Muscle of leg (tissue), 11 donors: ENCODE results near the gene COL5A3. TPM values are rescaled to one million over a fixed set of nuclear protein-coding genes. Genes with fewer than 3 reads are reported as not detected.

ENCODE experiments used
- DNase-seq: peaks from one replicate; pipeline ENCODE4 v3.0.0; 2013
- H3K27ac ChIP-seq: one replicate; pipeline ENCODE4 v1.5.1; 2013; ENCODE audit warnings: mild to moderate bottlenecking, low read length, control low read depth
- H3K27me3 ChIP-seq: one replicate; pipeline ENCODE4 v1.6.1; 2013; ENCODE audit warnings: low read length; ENCODE audit not compliant: control insufficient read depth, insufficient read depth
- H3K36me3 ChIP-seq: one replicate; pipeline ENCODE4 v1.6.1; 2013; ENCODE audit warnings: low read length; ENCODE audit not compliant: control insufficient read depth, insufficient read depth
- H3K4me1 ChIP-seq: one replicate; pipeline ENCODE4 v1.6.1; 2013; ENCODE audit warnings: low read length; ENCODE audit not compliant: control insufficient read depth, insufficient read depth
- H3K4me3 ChIP-seq: one replicate; pipeline ENCODE4 v1.5.1; 2013; ENCODE audit warnings: low read length, control low read depth
- H3K9me3 ChIP-seq: replicated peaks from 2 replicates; pipeline ENCODE4 v1.6.1; 2013; ENCODE audit warnings: low read depth, low read length; ENCODE audit not compliant: control insufficient read depth
- WGBS: methylation state at CpG from one replicate; pipeline ENCODE4 v1.1.5; 2013; ENCODE audit warnings: missing lambda C conversion rate; ENCODE audit not compliant: insufficient coverage; 5-methylcytosine and 5-hydroxymethylcytosine counted together
- polyA plus RNA-seq, 8 donors: library from polyadenylated mRNA; unstranded; fragments of 120-200 nt; gene quantifications; one replicate each; pipeline versions ENCODE4 v1.2.1 to v1.2.3, GENCODE V29; 2013; ENCODE audit warnings: inconsistent platforms in 1 of 8, low replicate concordance in 1 of 8; ENCODE audit not compliant: insufficient read length in 8 of 8, insufficient read depth in 1 of 8
- total RNA-seq: library from RNA; stranded (reverse); fragments of 120-200 nt; gene quantifications from one replicate; pipeline ENCODE4 v1.2.4, GENCODE V29; 2013

The COL5A3 gene
- total and polyA plus RNA-seq, 9 donors, result 42.0 to 122 (median 89.4) TPM

DNA sequence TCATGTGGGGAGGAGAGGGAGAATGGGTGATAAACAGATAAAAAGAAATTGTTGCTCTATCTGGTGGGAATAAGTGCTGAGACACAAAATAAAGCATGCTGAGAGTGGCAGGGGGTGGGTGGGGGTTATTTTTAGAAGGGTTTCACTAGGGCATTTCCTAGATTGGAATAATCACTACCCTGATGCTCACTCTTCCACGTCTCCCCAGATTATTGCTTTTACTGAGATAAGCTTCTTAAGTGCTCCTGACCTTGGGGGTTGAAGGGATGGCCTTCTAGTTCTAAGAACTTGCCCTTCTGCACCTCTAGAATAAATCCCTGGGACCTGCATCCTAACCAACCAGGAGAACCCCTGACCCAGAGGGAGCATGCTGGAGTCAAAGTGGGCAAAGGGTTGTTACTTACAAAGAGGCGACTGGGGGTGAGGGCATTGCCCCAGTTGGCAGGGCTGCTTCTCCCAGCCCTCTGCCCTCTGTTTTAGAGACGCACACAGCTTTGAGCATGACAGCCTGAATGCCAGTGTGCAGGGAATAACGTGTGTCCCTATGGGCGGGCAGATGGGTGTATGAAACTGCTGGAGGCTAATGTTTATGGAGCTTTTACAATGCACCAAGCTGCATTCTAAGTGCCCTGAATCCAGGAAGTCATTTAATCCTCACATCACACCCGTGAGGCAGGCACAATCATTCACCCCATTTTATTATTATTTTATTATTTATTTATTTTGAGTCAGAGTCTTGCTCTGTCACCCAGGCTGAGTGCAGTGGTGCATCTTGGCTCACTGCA is 3.7 kb upstream of the COL5A3 start:
- H3K4me3 ChIP-seq, result no peak overlapping the region
- no peak overlapping the region for H3K27ac ChIP-seq
- no peaks in the 10 kb centered on the region for H3K9me3 ChIP-seq
- WGBS, result 92% methylated on average over 2 of the region's 6 CpGs
- peaks cover 23% of the 10 kb centered on the region for H3K4me1 ChIP-seq
- DNase-seq, result no peak
- no peaks in the 10 kb centered on the region for H3K36me3 ChIP-seq
- peaks cover 24% of the 10 kb centered on the region for H3K27me3 ChIP-seq

DNA sequence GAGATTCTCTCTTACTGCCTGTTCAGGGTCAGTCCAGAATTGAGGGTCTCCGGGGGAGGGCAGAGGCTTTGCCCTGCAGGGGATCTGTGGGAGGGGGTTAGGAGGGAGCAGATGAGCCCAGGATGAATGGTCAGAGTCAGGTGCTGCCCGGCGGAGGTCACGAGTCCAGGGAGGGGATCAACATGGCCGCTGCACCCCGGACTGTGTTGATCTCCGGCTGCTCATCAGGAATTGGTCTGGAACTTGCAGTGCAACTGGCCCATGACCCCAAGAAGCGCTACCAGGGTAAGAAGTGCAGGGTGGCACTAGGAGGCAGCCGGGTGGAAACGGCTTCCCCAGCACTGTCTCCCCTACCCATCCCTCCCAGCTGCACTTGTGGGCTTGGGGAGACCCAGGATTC is 3.0 kb upstream of the COL5A3 start, which contains the start of gene RDH8:
Gene RDH8, plus strand, starts transcription at position 168 of the 400 bp plus-strand sequence. Its CDS starts 15 bp downstream, at position 183.
- Histone ChIP-seq H3K36me3 (no peaks in the 10 kb centered on the region), H3K4me1 (peaks cover 30% of the 10 kb centered on the region), H3K4me3 (no peak within 1 kb of the TSS), H3K27ac (no peak within 1 kb of the TSS), H3K27me3 (peaks cover 24% of the 10 kb centered on the region), H3K9me3 (no peaks in the 10 kb centered on the region)
- DNase-seq, result no peak
- WGBS, result 63% methylated on average over 8 of the region's 10 CpGs

DNA sequence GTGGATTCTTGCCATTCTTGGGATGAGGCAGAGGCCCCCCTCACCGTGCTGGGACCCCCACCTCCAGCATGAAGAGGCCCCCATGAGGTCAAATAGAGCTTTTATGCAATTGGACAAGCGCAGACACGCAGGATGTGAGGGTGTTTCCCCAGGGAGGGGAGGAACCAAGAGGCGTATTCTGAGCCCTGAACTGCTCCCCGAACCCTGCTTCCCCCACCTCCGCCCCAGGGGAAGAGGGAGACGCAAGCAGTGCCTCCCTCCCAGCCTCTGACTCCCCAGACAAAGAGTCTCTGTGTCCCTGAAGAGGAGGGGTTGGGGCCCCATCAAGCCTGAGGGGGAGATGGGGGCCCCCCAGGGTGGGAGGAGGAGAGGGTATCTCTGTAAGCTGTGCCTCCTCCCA is 1.7 kb upstream of the COL5A3 start:
- WGBS, result 37% methylated on average over 2 of the region's 7 CpGs
- no peaks in the 10 kb centered on the region for H3K36me3 ChIP-seq
- peaks cover 42% of the 10 kb centered on the region for H3K4me1 ChIP-seq
- no peak overlapping the region for H3K27ac ChIP-seq
- H3K4me3 ChIP-seq, result no peak overlapping the region
- H3K27me3 ChIP-seq, result peaks cover 24% of the 10 kb centered on the region
- H3K9me3 ChIP-seq, result no peaks in the 10 kb centered on the region
- peak; percentile 47 for DNase-seq

DNA sequence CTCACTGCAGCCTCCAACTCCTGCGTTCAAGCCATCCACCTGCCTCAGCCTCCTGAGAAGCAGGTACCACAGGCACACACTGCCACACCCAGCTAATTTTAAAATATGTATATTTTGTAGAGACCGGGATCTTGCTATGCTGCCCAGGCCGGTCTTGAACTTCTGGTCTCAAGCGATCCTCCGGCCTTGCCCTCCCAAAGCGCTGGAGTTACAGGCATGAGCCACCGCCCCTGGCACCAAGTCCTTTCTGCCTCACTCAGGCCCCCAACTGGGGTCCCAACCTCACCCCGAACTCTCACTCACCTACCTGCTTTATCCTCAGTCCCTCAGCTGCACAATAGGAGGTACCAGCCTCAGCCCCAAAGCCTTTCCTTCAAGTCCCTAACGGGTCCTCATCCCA is 635 bp upstream of the COL5A3 start:
- H3K27me3 ChIP-seq, result peaks cover 24% of the 10 kb centered on the region
- H3K4me3 ChIP-seq, result peak overlapping the region; percentile 66
- H3K27ac ChIP-seq, result peak overlapping the region; percentile 71
- H3K4me1 ChIP-seq, result peaks cover 52% of the 10 kb centered on the region
- DNase-seq, result no peak
- H3K9me3 ChIP-seq, result no peaks in the 10 kb centered on the region
- WGBS, result 70% methylated on average over 7 of the region's 9 CpGs
- H3K36me3 ChIP-seq, result peaks cover under 1% of the 10 kb centered on the region

DNA sequence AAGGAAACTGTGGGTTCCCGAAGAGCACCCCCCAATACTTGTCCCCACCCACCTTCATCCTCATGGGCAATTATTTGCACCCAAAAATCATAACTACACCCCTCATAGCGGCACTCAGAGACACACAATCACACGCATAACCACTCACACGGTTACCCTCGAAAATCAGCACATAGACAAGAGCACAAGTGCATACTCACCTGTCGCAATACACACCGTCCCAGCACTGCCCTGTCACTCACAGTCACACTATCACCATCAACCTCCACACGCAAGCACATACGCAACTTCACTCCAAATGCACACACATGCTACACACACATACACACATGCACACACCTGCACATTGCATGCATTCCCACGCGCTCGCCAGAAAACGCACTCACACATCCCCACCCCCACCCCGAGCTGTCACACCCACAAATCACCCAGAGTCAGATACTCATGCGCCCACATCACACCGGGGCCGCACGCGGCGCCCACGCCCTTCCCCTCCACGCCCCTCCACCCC is 535 bp downstream of the COL5A3 start:
- Histone ChIP-seq H3K4me3 (peak overlapping the region; percentile 66), H3K9me3 (no peaks in the 10 kb centered on the region), H3K36me3 (peaks cover 9% of the 10 kb centered on the region), H3K27me3 (peaks cover 24% of the 10 kb centered on the region), H3K27ac (peak overlapping the region; percentile 51), H3K4me1 (peaks cover 57% of the 10 kb centered on the region)
- WGBS, result 3% methylated on average over 21 of the region's 22 CpGs
- DNase-seq, result peak; percentile 34

DNA sequence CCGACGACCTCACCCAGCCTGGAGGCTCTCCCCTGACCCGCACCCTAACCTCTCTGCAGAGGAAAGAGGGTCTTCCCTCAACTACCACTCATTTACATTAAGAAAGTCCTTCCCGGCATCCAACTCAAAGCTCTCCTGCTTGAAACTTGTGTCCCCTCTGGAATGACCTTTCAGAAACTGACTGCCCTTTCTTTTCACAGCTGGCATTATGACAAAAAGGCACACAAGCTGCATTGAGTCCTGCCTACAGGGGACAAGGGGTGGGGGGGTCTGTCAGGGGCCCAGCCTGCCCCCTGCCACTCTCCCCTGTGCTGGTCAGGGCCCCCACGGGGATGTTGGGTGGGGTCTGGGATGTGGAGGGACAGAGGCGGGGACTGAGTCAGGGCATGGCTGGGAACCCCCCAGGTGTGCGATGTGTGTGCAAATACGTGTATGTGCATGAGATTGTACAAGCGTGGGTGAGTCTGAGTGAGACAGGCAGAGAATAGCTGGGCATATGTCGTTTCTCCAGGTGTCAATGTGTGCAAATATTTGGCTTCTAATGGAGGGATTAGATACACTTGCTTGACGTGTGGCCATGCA is 2.0 kb downstream of the COL5A3 start:
- H3K36me3 ChIP-seq, result peaks cover 21% of the 10 kb centered on the region
- 31% methylated on average over 10 of the region's 11 CpGs for WGBS
- DNase-seq, result peak; percentile 68
- H3K4me3 ChIP-seq, result no peak overlapping the region
- peak overlapping the region; percentile 92 for H3K27ac ChIP-seq
- no peaks in the 10 kb centered on the region for H3K9me3 ChIP-seq
- H3K4me1 ChIP-seq, result peaks cover 57% of the 10 kb centered on the region
- peaks cover 23% of the 10 kb centered on the region for H3K27me3 ChIP-seq

DNA sequence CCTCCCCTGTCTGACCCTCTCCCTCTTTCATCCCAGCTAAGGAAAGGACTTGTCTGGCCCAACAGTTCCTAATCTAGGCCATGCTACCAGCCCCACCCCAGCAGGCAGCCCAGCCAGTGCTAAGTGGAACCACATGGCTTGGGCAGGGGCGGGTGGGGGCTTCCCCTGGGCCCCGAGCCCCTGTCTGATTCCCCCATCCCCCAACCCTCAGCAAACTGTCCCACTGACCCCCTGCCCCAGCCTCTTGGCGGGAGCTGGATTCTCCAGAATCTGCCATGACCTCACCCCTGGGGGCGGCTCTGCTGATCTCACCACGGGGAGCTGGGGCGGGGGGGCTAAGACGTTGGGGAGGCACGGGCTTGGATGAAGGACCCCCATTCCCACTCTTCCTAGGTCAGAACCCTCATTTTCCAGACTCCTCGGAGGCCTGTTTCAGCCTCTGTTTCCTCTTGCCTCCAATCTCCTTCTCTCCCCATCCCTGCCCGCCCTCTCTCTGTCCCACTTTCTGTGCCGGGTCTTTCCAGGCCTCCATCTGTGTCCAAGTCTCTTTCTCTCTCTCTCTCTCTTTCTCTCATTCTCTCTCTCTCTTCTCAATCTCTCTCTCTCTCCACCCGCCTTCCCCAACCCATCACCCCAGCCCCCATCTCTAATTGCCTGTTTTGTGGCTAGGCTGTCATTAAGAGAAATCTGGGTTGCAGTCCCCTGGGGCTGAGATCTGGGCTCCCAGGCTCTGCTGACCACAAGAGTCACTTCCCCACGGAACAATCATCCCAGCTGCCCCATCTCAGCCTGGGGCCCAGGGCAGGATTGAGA is 2.7 kb downstream of the COL5A3 start:
- H3K9me3 ChIP-seq, result no peaks in the 10 kb centered on the region
- no peak overlapping the region for H3K4me3 ChIP-seq
- WGBS, result 16% methylated on average over 9 of the region's 13 CpGs
- peak overlapping the region; percentile 92 for H3K27ac ChIP-seq
- H3K36me3 ChIP-seq, result peaks cover 28% of the 10 kb centered on the region
- peaks cover 22% of the 10 kb centered on the region for H3K27me3 ChIP-seq
- peaks cover 57% of the 10 kb centered on the region for H3K4me1 ChIP-seq
- DNase-seq, result peak; percentile 92

DNA sequence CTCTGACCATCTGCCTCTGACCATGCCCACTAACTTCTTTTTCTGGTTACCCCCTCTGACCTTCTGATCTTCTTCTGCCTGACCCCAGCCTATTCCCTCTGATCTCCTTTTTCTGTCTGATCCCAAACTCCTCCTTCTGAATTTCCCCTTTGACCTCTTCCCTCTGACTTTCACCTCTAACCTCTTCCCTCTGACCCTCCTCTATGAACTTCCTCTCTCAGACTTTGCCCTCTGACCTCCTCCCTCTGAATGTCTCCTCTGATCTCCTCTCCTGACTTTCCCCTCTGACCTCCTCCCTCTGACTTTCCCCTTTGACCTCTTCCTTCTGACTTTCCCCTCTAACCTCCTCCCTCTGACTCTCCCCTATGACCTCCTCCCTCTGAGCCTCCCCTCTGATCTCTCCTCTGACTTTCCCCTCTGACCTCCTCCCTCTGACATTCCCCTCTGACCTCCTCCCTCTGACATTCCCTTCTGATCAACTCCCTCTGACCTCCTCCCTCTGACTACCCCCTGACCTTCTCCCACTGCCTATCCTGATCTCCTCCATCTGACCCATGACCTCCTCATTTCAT is 3.5 kb downstream of the COL5A3 start:
- Histone ChIP-seq H3K4me3 (no peak overlapping the region), H3K27ac (peak overlapping the region; percentile 92), H3K27me3 (peaks cover 18% of the 10 kb centered on the region), H3K36me3 (peaks cover 28% of the 10 kb centered on the region), H3K4me1 (peaks cover 54% of the 10 kb centered on the region), H3K9me3 (no peaks in the 10 kb centered on the region)
- DNase-seq, result no peak

DNA sequence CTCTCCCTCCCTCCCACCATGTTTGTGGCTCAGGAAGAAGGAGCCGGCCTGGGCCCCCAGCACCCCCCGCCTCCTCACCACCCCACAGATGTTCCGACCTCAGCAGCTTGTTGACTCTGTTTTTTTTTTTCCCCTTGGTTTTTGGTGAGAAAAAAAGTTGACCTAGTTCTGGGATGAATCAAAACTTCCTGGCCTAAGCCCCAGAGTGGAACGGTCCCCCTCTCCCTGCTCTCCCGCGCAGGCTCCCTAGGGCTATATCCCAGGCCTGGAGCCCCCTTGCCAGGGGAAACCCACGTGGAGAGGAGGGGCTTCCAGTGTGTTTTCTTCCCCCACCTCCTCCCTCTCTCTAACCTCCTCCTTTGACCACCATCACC is 4.0 kb downstream of the COL5A3 start:
- Histone ChIP-seq H3K27me3 (peaks cover 17% of the 10 kb centered on the region), H3K36me3 (peaks cover 32% of the 10 kb centered on the region), H3K9me3 (no peaks in the 10 kb centered on the region), H3K4me3 (no peak overlapping the region), H3K27ac (peak overlapping the region; percentile 92), H3K4me1 (peaks cover 53% of the 10 kb centered on the region)
- WGBS, result no CpG with 5 or more reads among the region's 7 CpGs
- peak; percentile 97 for DNase-seq
